Colonic mucosa (tissue), 4 donors: Measurements from ENCODE around the gene ALG1L2. TPM values are rescaled to one million over a fixed set of nuclear protein-coding genes. Genes with fewer than 3 reads are reported as not detected.
A peak's percentile ranks its signal among the peaks of the same experiment; 100 is the strongest.
"Not testable (repeated sequence)": the region's sequence is repeated elsewhere in the genome, so short reads cannot be mapped to it uniquely, and the experiment has no call there.

Experiments
- DNase-seq: peaks from one replicate; pipeline ENCODE4 v3.0.0-alpha.2; 2020
- H3K27ac ChIP-seq: fragments of 200-600 bp; one replicate; pipeline ENCODE4 v1.8.0; 2021
- H3K27me3 ChIP-seq: fragments of 200-600 bp; one replicate; pipeline ENCODE4 v1.8.0; 2021
- H3K36me3 ChIP-seq: fragments of 200-600 bp; one replicate; pipeline ENCODE4 v1.8.0; 2021
- H3K4me1 ChIP-seq: fragments of 200-600 bp; one replicate; pipeline ENCODE4 v1.8.0; 2021; ENCODE audit warnings: mild to moderate bottlenecking
- H3K4me3 ChIP-seq: fragments of 200-600 bp; one replicate; pipeline ENCODE4 v1.8.0; 2021
- H3K9ac ChIP-seq, 2 donors: one replicate each; pipeline ENCODE4 v1.7.0; 2013; ENCODE audit warnings: control low read depth in 2 of 2, low read depth in 2 of 2, low read length in 2 of 2
- H3K9me3 ChIP-seq: fragments of 200-600 bp; one replicate; pipeline ENCODE4 v1.8.0; 2021
- intact Hi-C: fragments of 100-400 bp; cut with DNase I; formaldehyde crosslinking; loops from one replicate; pipeline ENCODE4 v1.14.1; 2022
- total RNA-seq, 2 donors: library from RNA; stranded (reverse); fragmentation: NEBNext Ultra II Directional in 1 of 2; extraction: Animal tissue kit (Norgen Biotek cat#: 25700) in 1 of 2; gene quantifications; one replicate each; pipeline ENCODE4 v1.2.1, GENCODE V29; 2021
- TF ChIP-seq, protein P1 (sequence below): fragments of 200-600 bp; IDR thresholded peaks from one replicate; pipeline ENCODE4 v1.8.0; 2022; ENCODE audit warnings: antibody characterized with exemption, mild to moderate bottlenecking
- donor health status: healthy.
- donor health status: DM: no; HTN: no; CAD: no.
- donor health status: DM: no; HTN: no; CAD: no.

The ALG1L2 gene
- total RNA-seq, 2 donors from 2014 or later = 1.6 TPM; not detected in 1

DNA sequence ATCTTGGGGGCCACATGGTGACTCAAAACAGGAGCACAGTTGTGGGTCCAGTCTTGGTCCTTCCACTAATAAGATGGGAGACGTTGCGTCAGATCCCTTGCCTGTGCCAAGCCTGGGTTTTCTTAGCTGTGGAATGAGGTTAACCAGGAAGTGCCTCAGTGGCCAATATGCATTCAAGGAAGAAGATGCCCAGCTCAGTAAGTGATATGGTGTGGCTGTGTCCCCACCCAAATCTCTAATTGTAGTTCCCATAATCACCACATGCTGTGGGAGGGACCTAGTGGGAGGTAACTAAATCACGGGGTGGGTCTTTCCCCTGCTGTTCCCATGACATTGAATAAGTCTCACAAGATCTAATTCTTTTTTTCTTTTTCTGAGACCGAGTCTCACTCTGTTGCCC is 6.4 kb downstream of the ALG1L2 start:
- H3K4me3 ChIP-seq = no peak overlapping the region
- no peak overlapping the region for H3K9ac ChIP-seq
- intact Hi-C loops = no loop called here
- no peaks in the 10 kb centered on the region for H3K4me1 ChIP-seq
- no peaks in the 10 kb centered on the region for H3K9me3 ChIP-seq
- no peak for DNase-seq
- no peaks in the 10 kb centered on the region for H3K27me3 ChIP-seq
- H3K27ac ChIP-seq = no peak overlapping the region
- no peaks in the 10 kb centered on the region for H3K36me3 ChIP-seq
- TF ChIP-seq, protein P1, sequence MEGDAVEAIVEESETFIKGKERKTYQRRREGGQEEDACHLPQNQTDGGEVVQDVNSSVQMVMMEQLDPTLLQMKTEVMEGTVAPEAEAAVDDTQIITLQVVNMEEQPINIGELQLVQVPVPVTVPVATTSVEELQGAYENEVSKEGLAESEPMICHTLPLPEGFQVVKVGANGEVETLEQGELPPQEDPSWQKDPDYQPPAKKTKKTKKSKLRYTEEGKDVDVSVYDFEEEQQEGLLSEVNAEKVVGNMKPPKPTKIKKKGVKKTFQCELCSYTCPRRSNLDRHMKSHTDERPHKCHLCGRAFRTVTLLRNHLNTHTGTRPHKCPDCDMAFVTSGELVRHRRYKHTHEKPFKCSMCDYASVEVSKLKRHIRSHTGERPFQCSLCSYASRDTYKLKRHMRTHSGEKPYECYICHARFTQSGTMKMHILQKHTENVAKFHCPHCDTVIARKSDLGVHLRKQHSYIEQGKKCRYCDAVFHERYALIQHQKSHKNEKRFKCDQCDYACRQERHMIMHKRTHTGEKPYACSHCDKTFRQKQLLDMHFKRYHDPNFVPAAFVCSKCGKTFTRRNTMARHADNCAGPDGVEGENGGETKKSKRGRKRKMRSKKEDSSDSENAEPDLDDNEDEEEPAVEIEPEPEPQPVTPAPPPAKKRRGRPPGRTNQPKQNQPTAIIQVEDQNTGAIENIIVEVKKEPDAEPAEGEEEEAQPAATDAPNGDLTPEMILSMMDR = no peak

DNA sequence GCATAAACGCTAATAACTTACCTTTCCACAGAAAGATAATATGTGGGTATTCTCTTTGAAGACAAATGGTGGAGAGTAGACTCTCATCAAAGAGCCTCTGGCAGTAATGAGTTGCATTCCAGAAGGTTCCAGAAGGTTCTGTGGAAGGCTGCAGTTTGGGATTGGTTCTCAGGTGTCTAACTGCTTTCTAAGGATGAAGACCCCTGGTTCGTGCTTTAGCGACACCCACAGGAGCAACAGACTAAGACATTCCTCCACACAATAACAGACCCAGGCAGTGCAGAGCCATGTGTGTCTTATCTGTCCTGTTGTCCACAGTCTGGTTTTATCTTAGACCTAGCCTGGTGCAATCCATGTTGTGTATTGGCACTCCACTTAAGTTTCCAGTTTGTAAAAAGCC is 9.1 kb downstream of the ALG1L2 start:
- H3K27ac ChIP-seq, H3K36me3 ChIP-seq, intact Hi-C loops, H3K27me3 ChIP-seq, H3K4me3 ChIP-seq, H3K4me1 ChIP-seq, H3K9ac ChIP-seq, H3K9me3 ChIP-seq, DNase-seq: not testable (repeated sequence)

DNA sequence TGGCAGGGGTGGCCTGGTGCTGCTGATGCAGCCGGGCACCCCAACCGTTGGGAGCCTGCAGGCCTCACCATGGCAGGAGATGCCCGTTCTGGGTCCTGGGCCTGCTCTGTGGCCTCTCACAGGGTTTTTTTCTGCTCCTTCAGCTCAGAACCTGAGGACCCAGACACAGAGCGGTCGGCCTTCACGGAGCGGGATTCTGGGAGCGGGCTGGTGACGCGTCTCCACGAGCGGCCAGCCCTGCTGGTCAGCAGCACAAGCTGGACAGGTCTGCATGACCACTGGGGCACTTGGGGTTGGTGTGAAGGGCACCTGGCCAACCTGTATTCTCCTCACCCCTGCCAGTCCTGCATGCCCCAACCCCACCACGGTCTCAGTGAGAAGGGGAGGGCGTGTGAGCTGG is 10.3 kb downstream of the ALG1L2 start:
- TF ChIP-seq, protein P1 = no peak
- Histone ChIP-seq H3K4me1 (no peaks in the 10 kb centered on the region), H3K27ac (no peak overlapping the region), H3K36me3 (no peaks in the 10 kb centered on the region), H3K27me3 (no peaks in the 10 kb centered on the region), H3K9me3 (no peaks in the 10 kb centered on the region), H3K4me3 (no peak overlapping the region), H3K9ac (no peak overlapping the region)
- intact Hi-C loops = no loop called here
- DNase-seq = no peak

DNA sequence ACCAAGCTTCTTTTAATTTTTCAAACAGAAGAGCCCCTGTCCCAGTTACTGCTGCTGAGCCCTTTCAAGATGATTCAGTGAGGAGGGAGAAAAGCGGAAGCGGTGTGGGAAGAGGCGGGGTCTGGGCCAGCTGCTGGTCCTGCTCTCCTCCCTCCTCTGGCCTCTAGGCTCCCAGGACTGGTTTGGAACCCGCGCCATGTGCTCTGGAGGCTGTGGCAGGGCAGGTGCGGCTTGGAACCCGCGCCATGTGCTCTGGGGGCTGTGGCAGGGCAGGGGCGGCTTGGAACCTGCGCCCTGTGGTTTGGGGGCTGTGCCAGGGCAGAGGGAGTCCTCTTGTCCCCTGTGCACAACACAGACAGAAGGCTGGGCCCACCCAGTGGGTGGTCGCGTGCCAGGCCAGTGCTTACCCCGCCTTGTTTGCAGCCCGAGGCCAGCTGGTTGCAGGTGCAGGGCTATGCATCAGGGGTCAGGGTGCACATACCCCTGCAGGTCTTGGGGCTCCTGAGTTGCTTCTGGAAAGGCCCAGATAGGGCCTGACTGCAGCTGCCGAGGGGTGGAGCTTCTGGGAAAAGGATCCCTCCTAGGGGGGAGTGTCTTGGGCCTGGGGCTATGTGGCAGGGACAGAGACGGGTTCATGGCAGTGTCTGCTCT is 12.2 kb downstream of the ALG1L2 start:
- peak; percentile 70 for DNase-seq
- Histone ChIP-seq H3K4me1 (no peaks in the 10 kb centered on the region), H3K4me3 (peak overlapping the region; percentile 17), H3K27ac (peak overlapping the region; percentile 84), H3K27me3 (no peaks in the 10 kb centered on the region), H3K9ac (peak overlapping the region in 1 of 2 donors; percentile 54), H3K36me3 (no peaks in the 10 kb centered on the region), H3K9me3 (no peaks in the 10 kb centered on the region)
- intact Hi-C loops = no loop called here
- TF ChIP-seq, protein P1 = no peak

DNA sequence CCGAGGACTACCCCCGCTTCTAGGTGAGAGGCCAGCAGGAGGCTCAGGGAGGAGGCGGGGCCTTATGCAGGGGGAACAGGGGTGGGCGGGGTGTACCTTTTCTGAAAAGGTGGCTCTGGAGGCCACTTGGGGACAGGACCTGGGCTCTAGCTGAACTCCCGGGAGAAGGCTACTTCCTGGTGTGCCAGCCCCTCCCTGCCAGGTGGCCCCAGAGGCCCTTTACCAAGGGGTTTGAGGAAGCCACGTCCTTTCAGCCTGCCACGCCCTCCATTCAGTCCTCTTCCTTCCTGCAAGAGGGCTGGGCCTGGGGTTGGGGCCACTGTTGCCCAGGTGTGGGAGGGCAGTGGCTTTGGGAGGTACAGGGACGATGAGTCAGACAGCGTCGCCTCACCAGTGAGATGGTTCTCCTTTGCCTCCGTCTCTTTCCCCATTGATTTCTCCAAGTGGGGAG is 12.9 kb downstream of the ALG1L2 start:
- peak overlapping the region; percentile 84 for H3K27ac ChIP-seq
- H3K36me3 ChIP-seq, H3K27me3 ChIP-seq, H3K9me3 ChIP-seq, H3K4me3 ChIP-seq, H3K4me1 ChIP-seq, intact Hi-C loops: not testable (repeated sequence)
- peak; percentile 88 for DNase-seq
- H3K9ac ChIP-seq = peak overlapping the region in 1 of 2 donors; percentile 12

DNA sequence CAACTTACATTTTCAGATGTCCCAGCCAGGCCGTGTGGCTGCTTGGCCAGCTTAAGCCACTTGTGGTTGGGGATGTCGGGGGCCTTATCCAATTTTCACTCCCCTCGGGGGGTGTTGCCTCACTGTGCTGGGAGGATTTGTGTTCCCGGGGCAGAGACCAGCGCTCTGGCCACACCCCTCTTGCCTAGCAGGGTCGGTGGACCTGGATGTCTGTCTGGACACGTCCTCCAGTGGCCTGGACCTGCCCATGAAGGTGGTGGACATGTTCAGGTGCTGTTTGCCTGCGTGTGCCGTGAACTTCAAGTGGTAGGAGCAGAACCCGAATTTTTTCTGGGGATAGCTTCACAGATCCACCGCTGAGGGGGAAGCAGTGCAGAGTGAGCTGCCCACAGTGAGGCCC is 14.2 kb downstream of the ALG1L2 start:
- H3K27me3 ChIP-seq, H3K4me1 ChIP-seq, H3K9me3 ChIP-seq, H3K9ac ChIP-seq, H3K27ac ChIP-seq, DNase-seq, H3K4me3 ChIP-seq, intact Hi-C loops, H3K36me3 ChIP-seq: not testable (repeated sequence)

DNA sequence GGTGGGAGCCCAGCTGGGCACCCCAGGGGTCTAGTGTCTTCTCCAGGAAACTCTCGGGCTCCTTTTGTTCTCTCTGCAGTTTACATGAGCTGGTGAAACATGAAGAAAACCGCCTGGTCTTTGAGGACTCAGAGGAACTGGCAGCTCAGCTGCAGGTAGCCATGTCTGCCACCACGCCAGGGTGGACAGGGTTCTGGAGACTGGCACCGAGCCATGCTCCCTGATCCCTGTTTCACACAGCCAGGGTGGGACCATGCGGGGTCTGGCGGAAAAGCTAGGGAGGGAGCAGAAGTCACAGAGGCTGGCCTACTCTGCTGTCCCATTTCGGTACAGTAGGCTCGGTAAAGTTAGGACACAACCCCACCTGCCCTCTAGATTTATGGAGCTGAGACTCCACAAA is 15.5 kb downstream of the ALG1L2 start:
- H3K27me3 ChIP-seq, H3K4me1 ChIP-seq, H3K9ac ChIP-seq, intact Hi-C loops, H3K4me3 ChIP-seq, H3K9me3 ChIP-seq, H3K27ac ChIP-seq, DNase-seq, H3K36me3 ChIP-seq: not testable (repeated sequence)
